Transverse colon (tissue), 4 donors: ENCODE results near the gene TGIF2. TPM values are rescaled to one million over a fixed set of nuclear protein-coding genes. Genes with fewer than 3 reads are reported as not detected.
A peak's percentile ranks its signal among the peaks of the same experiment; 100 is the strongest.

Source experiments
- DNase-seq: peaks from one replicate; pipeline ENCODE4 v3.0.0-alpha.2; 2019
- H3K27ac ChIP-seq, 4 donors: fragments of 200-600 bp; sonication (generic); 2 replicates each; pipeline ENCODE4 v1.5.1; 2016 to 2018; ENCODE audit warnings: inconsistent platforms in 4 of 4
- H3K27me3 ChIP-seq: fragments of 200-600 bp; sonication (generic); 2 replicates; pipeline ENCODE4 v1.5.1; 2017; ENCODE audit warnings: inconsistent platforms
- H3K36me3 ChIP-seq, 4 donors: fragments of 200-600 bp; sonication (generic); 2 replicates each; pipeline ENCODE4 v1.5.1; 2017 to 2019; ENCODE audit warnings: inconsistent platforms in 4 of 4
- H3K4me1 ChIP-seq, 4 donors: fragments of 200-600 bp; sonication (generic); 2 replicates each; pipeline ENCODE4 v1.5.1; 2017 to 2020; ENCODE audit warnings: inconsistent platforms in 4 of 4
- H3K4me3 ChIP-seq, 4 donors: fragments of 200-600 bp; sonication (generic); 1 replicate in 1 of 4; 2 replicates in 3 of 4; pipeline versions ENCODE4 v1.5.1 to v1.6.1; 2017 to 2019; ENCODE audit warnings: inconsistent platforms in 4 of 4
- H3K9me3 ChIP-seq, 2 donors: fragments of 200-600 bp; sonication (generic); 2 replicates each; pipeline ENCODE4 v1.5.1; 2017 to 2019; ENCODE audit warnings: inconsistent platforms in 2 of 2
- CTCF ChIP-seq, 5 experiments: fragments of 200-600 bp in 3 of 5; fragments of 450-650 bp in 2 of 5; sonication (generic) in 3 of 5; IDR thresholded peaks; 1 replicate in 2 of 5; 2 replicates in 3 of 5; pipeline ENCODE4 v1.5.1; 2016 to 2017; ENCODE audit warnings: antibody characterized with exemption in 5 of 5, inconsistent platforms in 3 of 5, mild to moderate bottlenecking in 2 of 5, moderate library complexity in 1 of 5
- EP300 ChIP-seq: sonication (generic); formaldehyde crosslinking; IDR thresholded peaks from one replicate; pipeline ENCODE4 v1.6.1; 2017; ENCODE audit warnings: antibody characterized with exemption, low read depth
- POLR2A ChIP-seq: fragments of 450-650 bp; IDR thresholded peaks from one replicate; pipeline ENCODE4 v1.6.1; 2016; ENCODE audit warnings: antibody characterized with exemption, mild to moderate bottlenecking, moderate library complexity
- POLR2AphosphoS5 ChIP-seq, 3 donors: sonication (generic); formaldehyde crosslinking; IDR thresholded peaks; one replicate each; pipeline ENCODE4 v1.6.1; 2016; ENCODE audit warnings: antibody characterized with exemption in 3 of 3
- WGBS, 2 donors: methylation state at CpG; one replicate each; pipeline ENCODE4 v1.1.5; 2018; ENCODE audit warnings: low coverage in 1 of 2; 5-methylcytosine and 5-hydroxymethylcytosine counted together
- in situ Hi-C, 4 donors: fragments of 200-750 bp; cut with MboI; loops; one replicate each; pipeline versions ENCODE4 v1.15.0 to v1.15.1; 2017; ENCODE audit warnings: low sequenced_read_pairs in 3 of 4, low pct_ligation_motif_present in 1 of 4, low pct_unique_long_range_greater_than_20kb in 1 of 4
- intact Hi-C: fragments of 100-400 bp; cut with DNase I; formaldehyde crosslinking; loops from one replicate; pipeline ENCODE4 v1.15.1; 2023; ENCODE audit warnings: low total_unique reads
- total RNA-seq, 4 donors: library from RNA; depleted of rRNA; stranded (reverse); fragments of >200 nt; gene quantifications; one replicate each; pipeline ENCODE4 v1.1.0, GENCODE V29; 2016

Gene TGIF2
- total RNA-seq, 4 donors from 2014 or later, result 0.75 to 130 (median 3.9) TPM

DNA sequence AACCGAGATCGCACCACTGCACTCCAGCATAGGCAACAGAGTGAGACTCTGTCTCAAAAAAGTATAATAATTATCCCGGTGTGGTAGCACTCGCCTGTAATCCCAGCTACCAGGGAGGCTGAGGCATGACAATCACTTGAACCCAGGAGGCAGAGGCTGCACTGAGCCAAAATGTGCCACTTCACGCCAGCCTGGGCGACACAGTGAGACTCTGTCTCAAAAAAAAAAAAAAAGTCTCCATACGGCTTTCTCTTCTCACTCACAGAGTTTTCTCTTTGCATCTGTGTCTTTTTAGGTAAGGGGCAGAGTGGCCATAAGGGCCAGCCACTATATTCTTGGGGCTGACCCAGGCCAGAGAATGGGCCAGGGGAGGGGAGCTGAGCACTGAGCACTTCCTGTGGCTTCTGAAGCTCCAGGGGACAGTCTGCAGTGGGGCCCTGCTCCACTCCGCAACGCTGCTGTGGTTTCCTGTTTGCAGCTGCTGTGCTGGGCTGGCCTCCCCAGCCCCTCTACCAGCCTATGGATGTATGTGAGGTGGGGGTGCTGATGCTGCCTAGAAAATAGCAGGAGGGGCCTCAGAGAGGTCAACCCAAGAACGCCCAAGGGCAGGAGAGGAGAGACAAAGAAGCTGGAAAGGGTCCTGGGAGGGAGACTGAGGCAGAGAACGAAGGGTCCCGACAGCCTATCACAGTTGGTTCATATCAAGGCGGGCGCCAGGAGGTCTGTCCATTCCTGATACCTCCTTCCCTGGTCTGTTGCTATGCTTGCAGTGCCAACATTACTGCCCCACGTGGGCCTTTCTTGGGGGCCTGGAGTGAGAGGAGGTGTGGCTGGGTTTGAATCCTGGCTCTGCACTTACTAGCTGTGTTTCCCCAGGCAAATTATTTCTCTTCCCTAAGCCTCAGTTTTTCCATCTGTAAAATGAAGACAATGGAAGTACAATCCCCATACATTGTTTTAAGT is 56.6 kb downstream of the TGIF2 start:
- no peaks in the 10 kb centered on the region for H3K27me3 ChIP-seq
- no peak overlapping the region for H3K4me3 ChIP-seq
- peak; percentile 44 for DNase-seq
- 73% methylated on average over 15 of the region's 15 CpGs; no CpG with 5 or more reads in 1 of the 2 donors for WGBS, 2 donors
- H3K36me3 ChIP-seq, result no peaks in the 10 kb centered on the region
- in situ Hi-C loops, result no loop called here
- peak overlapping the region in 2 of 4 donors; percentile 26 to 43 for H3K27ac ChIP-seq
- intact Hi-C loops, result no loop called here
- TF ChIP-seq EP300, result no peak
- TF ChIP-seq POLR2A, result no peak
- no peak for TF ChIP-seq CTCF (IDR thresholded peaks at IDR 0.05)
- no peak for TF ChIP-seq POLR2AphosphoS5 (IDR thresholded peaks at IDR 0.05)
- no peaks in the 10 kb centered on the region for H3K9me3 ChIP-seq
- H3K4me1 ChIP-seq, result no peaks in the 10 kb centered on the region

DNA sequence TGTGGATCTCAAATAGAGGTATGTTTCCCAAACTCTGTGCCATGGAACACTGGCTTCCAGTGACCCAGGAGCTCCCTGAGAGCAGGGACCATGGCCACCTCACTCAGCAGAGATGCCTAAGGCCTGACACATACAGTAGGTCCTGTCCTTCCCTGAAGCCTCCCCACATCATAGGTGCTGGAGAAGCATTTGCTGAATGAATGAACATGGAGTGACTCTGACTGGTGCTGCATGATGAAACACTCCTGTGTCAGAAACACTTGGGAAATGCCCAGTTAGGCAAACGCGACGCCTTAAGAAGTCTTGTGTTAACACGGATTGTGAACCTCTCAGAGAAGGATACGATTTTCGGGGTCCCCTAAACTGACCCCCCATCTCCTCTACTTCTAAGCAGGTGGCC is 58.2 kb downstream of the TGIF2 start:
- H3K4me3 ChIP-seq, result no peak overlapping the region
- no peaks in the 10 kb centered on the region for H3K36me3 ChIP-seq
- no peak overlapping the region for H3K27ac ChIP-seq
- no peaks in the 10 kb centered on the region for H3K27me3 ChIP-seq
- intact Hi-C loops (no loop called here), in situ Hi-C loops (no loop called here)
- 91 to 100% methylated on average over 2 to 6 of the region's 6 CpGs for whole genome bisulfite sequencing, 2 donors
- DNase-seq, result no peak
- no peaks in the 10 kb centered on the region for H3K4me1 ChIP-seq
- H3K9me3 ChIP-seq, result no peaks in the 10 kb centered on the region
- TF ChIP-seq POLR2A, result no peak
- no peak for TF ChIP-seq POLR2AphosphoS5 (IDR thresholded peaks at IDR 0.05)
- no peak for TF ChIP-seq EP300
- no peak for TF ChIP-seq CTCF (IDR thresholded peaks at IDR 0.05)

DNA sequence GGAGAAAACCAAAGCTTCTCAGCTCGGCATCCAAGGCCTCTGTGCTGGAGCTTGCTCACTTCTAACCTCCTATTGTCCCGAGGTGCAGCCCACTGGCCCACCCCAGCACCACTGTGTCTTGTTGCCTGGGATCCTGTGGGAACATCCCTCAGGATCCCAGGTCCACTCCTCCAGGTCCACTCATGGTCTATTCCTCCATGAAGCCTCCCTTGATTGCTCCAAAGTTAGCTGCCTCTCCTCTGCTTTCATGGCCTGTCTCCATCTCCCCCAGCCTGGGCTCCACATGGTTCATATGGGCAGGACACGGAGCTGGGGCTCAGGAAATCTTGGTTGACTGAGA is 58.7 kb downstream of the TGIF2 start:
- Histone ChIP-seq H3K27me3 (no peaks in the 10 kb centered on the region), H3K4me1 (no peaks in the 10 kb centered on the region), H3K9me3 (no peaks in the 10 kb centered on the region), H3K36me3 (no peaks in the 10 kb centered on the region), H3K4me3 (no peak overlapping the region), H3K27ac (no peak overlapping the region)
- intact Hi-C loops, result no loop called here
- 83% methylated on average over 3 of the region's 3 CpGs; no CpG with 5 or more reads in 1 of the 2 donors for WGBS, 2 donors
- in situ Hi-C loops, result no loop called here
- no peak for DNase-seq
- TF ChIP-seq CTCF (IDR thresholded peaks at IDR 0.05) (no peak), POLR2AphosphoS5 (IDR thresholded peaks at IDR 0.05) (no peak), EP300 (no peak), POLR2A (no peak)

DNA sequence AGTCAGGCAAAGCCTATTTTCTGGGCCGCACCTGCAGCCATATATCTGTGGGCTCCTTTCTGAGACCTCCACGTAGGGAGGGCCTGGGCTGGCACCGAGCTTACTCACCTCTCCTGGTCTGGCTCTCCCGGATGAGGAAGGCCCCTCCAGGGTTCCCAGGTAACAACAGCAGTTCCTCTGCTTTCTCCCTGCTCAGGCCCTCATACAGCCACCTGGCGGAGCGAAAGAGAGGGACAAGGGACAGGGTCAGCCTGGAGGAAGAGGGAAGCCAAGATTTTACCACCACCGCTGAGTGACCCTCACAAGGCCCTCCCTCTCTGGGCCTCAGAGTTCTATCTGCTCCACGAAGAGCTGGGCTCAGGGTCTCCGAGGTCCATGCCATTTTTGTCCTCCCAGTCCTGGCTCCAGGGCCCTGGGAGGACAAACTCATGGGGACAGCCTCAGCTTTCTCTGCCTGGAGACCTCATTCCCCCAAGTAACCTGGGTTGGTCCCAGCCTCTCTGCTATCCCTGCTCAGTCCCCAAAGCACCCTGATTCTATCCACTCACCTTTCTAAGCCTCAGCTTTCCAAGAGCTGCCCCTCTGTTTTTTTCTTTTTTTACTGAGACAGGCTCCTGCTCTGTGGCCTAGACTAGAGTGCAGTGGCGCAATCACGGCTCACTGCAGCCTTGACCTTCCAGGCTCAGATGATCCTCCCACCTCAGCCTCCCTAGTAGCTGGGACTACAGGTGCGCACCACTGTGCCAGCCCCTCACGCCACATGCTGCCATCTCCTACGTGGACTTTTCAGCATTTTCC is 59.3 kb downstream of the TGIF2 start:
- Histone ChIP-seq H3K36me3 (no peaks in the 10 kb centered on the region), H3K4me3 (no peak overlapping the region), H3K9me3 (no peaks in the 10 kb centered on the region), H3K4me1 (no peaks in the 10 kb centered on the region), H3K27ac (no peak overlapping the region), H3K27me3 (no peaks in the 10 kb centered on the region)
- WGBS, 2 donors, result 88 to 91% methylated on average over 3 to 14 of the region's 14 CpGs
- TF ChIP-seq POLR2AphosphoS5 (IDR thresholded peaks at IDR 0.05) (no peak), EP300 (no peak), CTCF (IDR thresholded peaks at IDR 0.05) (no peak), POLR2A (no peak)
- intact Hi-C loops, result no loop called here
- in situ Hi-C loops, result no loop called here
- DNase-seq, result no peak
